ENCODE data around the gene CHST15.

The CHST15 gene

GRCh38 chr10:123974406-123974805 is 119.0 kb downstream of the CHST15 start:
- DNase-seq (ENCODE audit: insufficient read length, low spot score) (no peak), FAIRE-seq (no peak)
- TF ChIP-seq POU2F2 (IDR thresholded peaks at IDR 0.05; ENCODE audit: low read depth, low read length) = no peak
- TF ChIP-seq TAF1 (IDR thresholded peaks at IDR 0.05; ENCODE audit: low read depth, low read length) = no peak
- no peak for TF ChIP-seq POLR2A (IDR thresholded peaks at IDR 0.05; ENCODE audit: low read depth, low read length)
- TF ChIP-seq POLR2AphosphoS5 (IDR thresholded peaks at IDR 0.05; ENCODE audit: low read depth, low read length) = no peak
- TF ChIP-seq PAX5 (IDR thresholded peaks at IDR 0.05; ENCODE audit: insufficient read depth, low read length, severe bottlenecking) = no peak
- TF ChIP-seq SPI1 (IDR thresholded peaks at IDR 0.05; ENCODE audit: low read depth, low read length) = no peak

- TF ChIP-seq POLR2A (IDR thresholded peaks at IDR 0.05; ENCODE audit: low read depth, low read length) (no peak), SPI1 (IDR thresholded peaks at IDR 0.05; ENCODE audit: low read depth, low read length) (no peak), TAF1 (IDR thresholded peaks at IDR 0.05; ENCODE audit: low read depth, low read length) (no peak), PAX5 (IDR thresholded peaks at IDR 0.05; ENCODE audit: insufficient read depth, low read length, severe bottlenecking) (no peak), POLR2AphosphoS5 (IDR thresholded peaks at IDR 0.05; ENCODE audit: low read depth, low read length) (no peak), POU2F2 (IDR thresholded peaks at IDR 0.05; ENCODE audit: low read depth, low read length) (no peak)
- no peak for DNase-seq (ENCODE audit: insufficient read length, low spot score)
- no peak for FAIRE-seq
Measured at GRCh38 chr10:123972481-123973401, 120.7 kb downstream of the CHST15 start.

- FAIRE-seq (peak; percentile 20), DNase-seq (ENCODE audit: insufficient read length, low spot score) (no peak)
- no peak for TF ChIP-seq SPI1 (IDR thresholded peaks at IDR 0.05; ENCODE audit: low read depth, low read length)
- no peak for TF ChIP-seq POU2F2 (IDR thresholded peaks at IDR 0.05; ENCODE audit: low read depth, low read length)
- no peak for TF ChIP-seq PAX5 (IDR thresholded peaks at IDR 0.05; ENCODE audit: insufficient read depth, low read length, severe bottlenecking)
- TF ChIP-seq POLR2AphosphoS5 (IDR thresholded peaks at IDR 0.05; ENCODE audit: low read depth, low read length) = no peak
- TF ChIP-seq POLR2A (IDR thresholded peaks at IDR 0.05; ENCODE audit: low read depth, low read length) = no peak
Measured at GRCh38 chr10:123970927-123971286, 122.5 kb downstream of the CHST15 start.

GRCh38 chr10:123970207-123970926 is 123.0 kb downstream of the CHST15 start:
- TF ChIP-seq POLR2A (IDR thresholded peaks at IDR 0.05; ENCODE audit: low read depth, low read length) (no peak), POU2F2 (IDR thresholded peaks at IDR 0.05; ENCODE audit: low read depth, low read length) (no peak), TAF1 (IDR thresholded peaks at IDR 0.05; ENCODE audit: low read depth, low read length) (no peak), PAX5 (IDR thresholded peaks at IDR 0.05; ENCODE audit: insufficient read depth, low read length, severe bottlenecking) (no peak), POLR2AphosphoS5 (IDR thresholded peaks at IDR 0.05; ENCODE audit: low read depth, low read length) (no peak), SPI1 (IDR thresholded peaks at IDR 0.05; ENCODE audit: low read depth, low read length) (no peak)
- no peak for DNase-seq (ENCODE audit: insufficient read length, low spot score)
- FAIRE-seq = no peak

DNA sequence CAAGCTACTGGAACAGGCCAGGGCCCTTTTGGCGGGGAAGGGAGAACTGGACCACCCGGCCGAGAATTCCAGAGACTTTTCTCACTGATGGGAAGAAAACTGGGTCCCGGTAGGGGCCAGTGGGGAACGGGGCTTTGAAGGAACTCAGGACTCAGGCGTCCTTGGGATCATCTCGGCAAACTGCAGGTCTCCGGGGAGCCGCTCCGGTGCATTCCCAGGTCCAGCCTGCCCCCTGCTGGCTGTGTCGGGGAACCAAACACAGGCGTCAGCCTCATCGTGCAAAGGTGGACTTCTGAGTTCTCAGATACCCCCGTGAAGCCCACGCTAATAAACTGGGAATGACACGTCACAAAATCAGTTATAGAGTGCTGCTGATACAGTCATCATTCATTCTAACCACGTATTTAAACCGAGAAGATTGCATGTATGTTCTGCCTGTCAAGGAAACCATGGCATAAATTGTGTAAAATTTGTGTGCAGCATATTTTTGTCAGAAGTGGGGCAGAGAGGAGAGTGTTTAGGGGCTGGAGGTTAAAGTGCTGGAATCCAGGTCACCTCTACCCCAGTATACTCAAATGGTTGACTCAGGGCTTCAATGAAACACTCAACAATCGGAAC is 125.7 kb downstream of the CHST15 start:
- TF ChIP-seq TAF1 (IDR thresholded peaks at IDR 0.05; ENCODE audit: low read depth, low read length) (no peak), SPI1 (IDR thresholded peaks at IDR 0.05; ENCODE audit: low read depth, low read length) (no peak), POLR2A (IDR thresholded peaks at IDR 0.05; ENCODE audit: low read depth, low read length) (no peak), POU2F2 (IDR thresholded peaks at IDR 0.05; ENCODE audit: low read depth, low read length) (no peak), PAX5 (IDR thresholded peaks at IDR 0.05; ENCODE audit: insufficient read depth, low read length, severe bottlenecking) (no peak), POLR2AphosphoS5 (IDR thresholded peaks at IDR 0.05; ENCODE audit: low read depth, low read length) (no peak)
- FAIRE-seq = peak; percentile 76
- DNase-seq (ENCODE audit: insufficient read length, low spot score) = peak; percentile 85

GRCh38 chr10:123966896-123967231 is 126.5 kb downstream of the CHST15 start:
- no peak for DNase-seq (ENCODE audit: insufficient read length, low spot score)
- no peak for TF ChIP-seq TAF1 (IDR thresholded peaks at IDR 0.05; ENCODE audit: low read depth, low read length)
- no peak for TF ChIP-seq POLR2A (IDR thresholded peaks at IDR 0.05; ENCODE audit: low read depth, low read length)
- TF ChIP-seq PAX5 (IDR thresholded peaks at IDR 0.05; ENCODE audit: insufficient read depth, low read length, severe bottlenecking) = no peak
- TF ChIP-seq POLR2AphosphoS5 (IDR thresholded peaks at IDR 0.05; ENCODE audit: low read depth, low read length) = no peak
- TF ChIP-seq SPI1 (IDR thresholded peaks at IDR 0.05; ENCODE audit: low read depth, low read length) = no peak
- no peak for TF ChIP-seq POU2F2 (IDR thresholded peaks at IDR 0.05; ENCODE audit: low read depth, low read length)
- no peak for FAIRE-seq

- DNase-seq (ENCODE audit: insufficient read length, low spot score) = no peak
- no peak for FAIRE-seq
- TF ChIP-seq POU2F2 (IDR thresholded peaks at IDR 0.05; ENCODE audit: low read depth, low read length) = no peak
- no peak for TF ChIP-seq TAF1 (IDR thresholded peaks at IDR 0.05; ENCODE audit: low read depth, low read length)
- TF ChIP-seq SPI1 (IDR thresholded peaks at IDR 0.05; ENCODE audit: low read depth, low read length) = no peak
- TF ChIP-seq POLR2AphosphoS5 (IDR thresholded peaks at IDR 0.05; ENCODE audit: low read depth, low read length) = no peak
- no peak for TF ChIP-seq POLR2A (IDR thresholded peaks at IDR 0.05; ENCODE audit: low read depth, low read length)
- no peak for TF ChIP-seq PAX5 (IDR thresholded peaks at IDR 0.05; ENCODE audit: insufficient read depth, low read length, severe bottlenecking)
Measured at GRCh38 chr10:123965973-123966895, 127.2 kb downstream of the CHST15 start.

DNA sequence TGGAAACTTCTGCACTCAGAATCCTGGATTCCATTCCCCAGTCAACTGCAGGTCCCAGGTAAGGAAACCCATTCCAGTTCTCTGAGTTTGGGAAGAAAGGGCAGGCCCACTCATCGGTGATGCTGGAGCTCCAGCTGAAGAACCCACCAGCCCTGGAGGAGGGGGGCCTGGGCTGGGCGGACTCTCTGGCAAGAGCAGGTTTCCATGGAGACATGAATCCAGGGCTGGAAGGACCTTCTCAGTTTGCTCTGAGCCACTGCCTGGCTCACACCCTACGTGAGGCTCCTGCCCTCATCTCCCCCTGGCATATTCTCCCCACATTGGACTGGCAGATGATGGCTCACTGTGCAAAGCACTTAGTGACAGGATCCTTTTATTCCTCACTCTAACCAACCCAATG is 128.4 kb downstream of the CHST15 start:
- DNase-seq (ENCODE audit: insufficient read length, low spot score) = no peak
- TF ChIP-seq TAF1 (IDR thresholded peaks at IDR 0.05; ENCODE audit: low read depth, low read length) = no peak
- no peak for TF ChIP-seq POU2F2 (IDR thresholded peaks at IDR 0.05; ENCODE audit: low read depth, low read length)
- no peak for TF ChIP-seq POLR2A (IDR thresholded peaks at IDR 0.05; ENCODE audit: low read depth, low read length)
- TF ChIP-seq PAX5 (IDR thresholded peaks at IDR 0.05; ENCODE audit: insufficient read depth, low read length, severe bottlenecking) = no peak
- TF ChIP-seq POLR2AphosphoS5 (IDR thresholded peaks at IDR 0.05; ENCODE audit: low read depth, low read length) = no peak
- FAIRE-seq = no peak

All from GM12891 (cell line).